NK-92 treated with Interleukin-12 subunit alpha and Interleukin-12 subunit beta, amount 100 ng/mL, for 24 hours (cell line): Measurements from ENCODE around the gene B9D2.

Experiments
- DNase-seq: peaks from one replicate; lab custom pipeline; 2025; lab: John Stamatoyannopoulos, UW

The B9D2 gene

DNA sequence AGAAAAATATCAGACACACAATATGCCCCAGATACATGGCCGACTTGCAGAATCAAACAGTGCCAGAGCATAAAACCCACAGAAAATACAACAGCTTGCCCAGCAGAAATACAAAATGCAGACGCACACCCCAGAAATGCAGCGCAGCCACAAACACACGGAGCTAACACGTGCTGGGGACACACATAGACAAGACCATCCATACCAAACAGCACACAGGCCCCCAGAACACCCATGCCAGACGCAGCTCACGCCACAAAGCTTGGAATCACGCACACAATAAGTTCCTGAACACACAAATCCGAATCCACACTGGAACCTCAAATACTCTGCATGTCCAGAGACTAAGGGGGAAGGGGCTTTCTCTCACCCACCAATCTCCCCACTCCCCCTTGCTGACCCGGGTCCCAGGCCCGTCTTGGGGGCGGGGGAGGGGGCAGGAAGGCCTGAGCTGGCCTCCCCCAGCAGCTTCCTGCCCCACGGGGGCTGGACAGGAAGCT, 36.8 kb downstream of the B9D2 start:
- no peak for DNase-seq

DNA sequence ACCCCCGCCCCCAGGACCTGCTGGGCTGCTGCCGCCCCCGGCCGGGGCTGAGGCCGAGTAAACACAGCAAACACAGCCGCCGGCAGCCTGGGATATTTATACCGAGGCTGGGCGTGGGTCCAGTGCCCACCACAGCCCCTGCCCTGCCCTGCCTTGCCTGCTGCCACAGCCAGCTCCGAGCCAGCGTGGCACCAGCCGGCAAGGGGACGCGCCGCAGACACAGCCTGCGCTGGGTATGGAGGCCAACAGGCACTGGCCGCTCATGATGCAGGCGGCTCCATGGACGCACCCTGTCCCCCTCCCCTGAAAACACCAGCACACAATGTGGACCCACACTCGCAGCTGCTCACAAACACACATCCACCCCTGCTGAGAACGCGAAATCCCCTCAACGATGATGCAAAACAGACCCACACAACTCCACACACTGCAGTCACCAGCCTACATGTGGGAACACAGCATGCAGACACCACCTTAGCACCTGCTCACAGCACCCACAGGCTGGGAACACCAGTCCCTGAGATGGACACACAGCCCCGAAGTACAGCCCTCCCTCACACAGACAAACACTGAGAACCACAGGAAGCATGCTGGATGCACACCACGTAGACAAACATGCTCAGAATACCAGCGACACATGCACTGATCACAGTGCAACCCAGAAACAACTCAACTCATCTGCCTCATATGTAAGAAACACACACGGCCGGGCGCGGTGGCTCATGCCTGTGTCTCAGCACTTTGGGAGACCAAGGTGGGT, 37.8 kb downstream of the B9D2 start:
- DNase-seq, result no peak

DNA sequence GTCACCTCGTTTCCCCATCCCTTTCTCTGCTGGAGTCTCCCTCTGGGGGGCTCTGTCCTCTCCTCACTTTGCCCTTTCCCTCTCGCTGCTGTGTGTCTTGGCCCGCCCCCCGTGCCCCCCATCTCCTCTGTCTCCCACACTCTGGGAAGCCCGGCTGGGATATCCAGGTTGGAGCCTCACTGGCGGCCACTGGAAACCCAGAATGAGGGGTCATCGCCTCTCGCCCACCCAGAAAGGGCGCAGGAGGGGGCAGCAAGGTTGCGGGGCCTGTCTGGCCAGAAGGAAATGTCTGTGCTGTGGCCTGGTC, 38.4 kb downstream of the B9D2 start:
- no peak for DNase-seq

DNA sequence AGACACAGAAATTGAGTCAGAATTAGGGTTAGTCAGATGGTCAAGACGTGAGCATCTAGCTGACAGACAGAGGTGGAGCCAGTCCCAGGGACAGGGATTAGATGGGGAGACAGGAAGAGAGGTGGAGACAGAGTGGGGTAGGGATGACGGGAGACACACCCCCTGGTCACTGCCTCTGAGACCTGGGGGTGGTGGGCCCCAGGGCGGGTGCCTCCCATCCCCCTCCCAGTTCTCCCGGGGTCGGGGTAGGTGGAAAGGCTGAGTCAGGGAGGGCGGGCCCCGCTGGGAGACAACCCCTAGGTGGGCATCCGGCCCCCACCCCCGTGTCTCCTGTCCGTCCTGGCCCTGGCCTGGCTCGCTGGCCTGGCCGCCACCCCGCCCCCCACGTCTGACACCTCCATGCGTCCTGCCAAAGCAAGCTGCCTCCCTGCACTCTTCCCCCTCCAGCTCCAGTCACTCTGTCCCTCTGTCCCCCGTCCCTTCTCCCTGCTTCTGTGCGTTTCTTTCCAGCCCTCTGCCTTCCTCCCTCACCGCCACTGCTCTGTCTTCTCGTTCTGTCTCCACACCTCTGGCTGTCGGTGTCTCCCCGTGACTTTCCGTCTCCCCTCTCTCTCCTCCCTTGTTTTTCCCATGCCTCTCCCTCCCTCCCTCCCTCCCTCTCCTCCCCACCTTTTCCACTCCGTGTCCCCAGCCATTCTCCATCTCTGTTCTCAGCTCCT, 38.9 kb downstream of the B9D2 start:
- no peak for DNase-seq

DNA sequence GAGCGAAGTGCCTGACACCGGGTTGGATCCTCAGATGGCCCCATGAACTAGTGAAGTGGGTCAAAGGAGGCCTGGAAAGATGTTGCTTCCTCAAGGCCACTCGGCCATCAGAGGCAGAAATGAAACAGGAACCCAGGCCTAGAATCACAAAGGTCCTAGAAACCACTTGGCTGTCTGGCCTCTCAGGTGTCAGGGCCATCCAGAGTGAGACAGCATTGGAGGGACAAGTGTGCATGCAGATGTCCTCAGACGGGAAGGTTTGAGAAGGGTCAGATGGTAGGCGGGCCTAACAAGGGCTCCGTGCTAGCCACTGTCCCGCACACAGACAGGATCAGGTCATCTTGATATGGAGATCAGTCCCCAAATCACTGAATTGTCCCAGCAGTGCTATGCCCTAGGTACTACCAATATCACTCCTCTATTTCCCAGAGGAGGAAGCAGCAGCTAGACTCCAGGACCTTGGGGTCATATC, 39.7 kb downstream of the B9D2 start:
- DNase-seq, result no peak

DNA sequence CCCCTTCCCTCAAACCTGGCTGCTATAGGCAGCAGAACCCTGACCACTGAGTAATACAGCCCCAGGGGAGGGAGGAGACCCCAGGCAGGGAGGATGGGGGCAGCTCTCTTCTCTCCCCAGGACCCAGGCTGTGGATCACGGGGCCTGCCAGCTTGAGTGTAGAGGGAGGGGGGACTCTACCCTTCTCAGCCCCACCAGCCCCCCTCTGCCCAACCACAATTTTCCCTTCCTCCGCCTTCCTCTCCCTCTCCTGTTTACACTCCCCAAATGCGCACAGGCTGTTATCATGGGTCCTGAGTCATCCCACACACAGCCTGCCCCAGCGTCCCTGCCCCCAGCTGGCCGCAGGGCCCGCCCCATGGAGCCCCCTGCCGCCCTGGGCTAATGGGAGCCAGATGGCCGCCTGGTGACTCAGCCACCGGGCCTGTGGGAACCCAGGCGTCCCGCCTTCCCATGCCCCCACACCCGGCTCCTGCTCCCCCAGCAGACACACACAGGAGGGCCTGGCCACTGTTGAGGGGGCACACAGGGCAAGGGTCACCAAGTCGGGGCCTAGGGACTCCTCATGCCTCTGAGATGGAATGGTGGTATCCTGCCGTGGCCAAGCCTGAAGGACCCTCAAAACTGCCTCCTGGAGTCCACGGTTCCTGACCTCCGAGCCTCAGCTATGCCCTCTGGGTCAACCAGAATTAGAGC, 40.4 kb downstream of the B9D2 start:
- DNase-seq, result no peak

DNA sequence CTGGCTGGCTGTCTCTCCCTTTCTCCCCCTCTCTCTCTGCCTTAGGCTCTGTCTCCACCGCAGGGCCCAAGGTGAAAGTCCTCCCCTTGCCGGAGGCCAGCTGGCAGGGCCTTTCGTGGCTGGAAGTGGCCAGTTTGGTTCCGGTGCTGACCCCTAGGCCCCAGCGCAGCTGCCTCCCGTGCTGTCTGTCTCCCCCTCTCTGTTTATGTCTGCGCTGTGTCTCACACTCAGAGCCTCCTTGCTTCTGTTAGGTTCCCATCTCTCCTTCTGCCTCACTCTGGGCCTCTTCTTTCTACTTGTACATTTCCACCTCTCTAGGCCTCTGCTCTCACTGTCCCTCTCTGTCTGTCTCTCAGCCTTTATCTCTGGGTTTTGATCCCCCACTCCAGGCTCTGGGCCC, 40.9 kb downstream of the B9D2 start:
- DNase-seq, result no peak

DNA sequence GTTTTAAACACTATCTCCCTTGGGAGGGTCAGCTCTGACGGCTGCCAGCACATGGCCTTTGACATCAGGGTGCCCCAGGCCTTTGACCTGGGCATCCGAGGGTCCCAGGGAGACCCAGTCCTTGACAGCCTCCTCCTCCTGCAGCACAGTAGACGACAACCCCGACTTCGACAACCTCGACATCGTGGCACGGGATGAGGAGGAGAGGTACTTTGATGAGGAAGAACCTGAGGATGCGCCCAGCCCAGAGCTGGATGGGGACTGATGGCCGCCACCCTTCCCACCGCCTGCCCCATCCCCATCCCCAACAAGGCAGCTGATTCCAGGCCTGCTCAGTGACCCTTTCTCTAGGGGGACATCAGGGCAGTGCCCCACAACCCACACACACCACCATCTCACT, 41.5 kb downstream of the B9D2 start:
- no peak for DNase-seq

DNA sequence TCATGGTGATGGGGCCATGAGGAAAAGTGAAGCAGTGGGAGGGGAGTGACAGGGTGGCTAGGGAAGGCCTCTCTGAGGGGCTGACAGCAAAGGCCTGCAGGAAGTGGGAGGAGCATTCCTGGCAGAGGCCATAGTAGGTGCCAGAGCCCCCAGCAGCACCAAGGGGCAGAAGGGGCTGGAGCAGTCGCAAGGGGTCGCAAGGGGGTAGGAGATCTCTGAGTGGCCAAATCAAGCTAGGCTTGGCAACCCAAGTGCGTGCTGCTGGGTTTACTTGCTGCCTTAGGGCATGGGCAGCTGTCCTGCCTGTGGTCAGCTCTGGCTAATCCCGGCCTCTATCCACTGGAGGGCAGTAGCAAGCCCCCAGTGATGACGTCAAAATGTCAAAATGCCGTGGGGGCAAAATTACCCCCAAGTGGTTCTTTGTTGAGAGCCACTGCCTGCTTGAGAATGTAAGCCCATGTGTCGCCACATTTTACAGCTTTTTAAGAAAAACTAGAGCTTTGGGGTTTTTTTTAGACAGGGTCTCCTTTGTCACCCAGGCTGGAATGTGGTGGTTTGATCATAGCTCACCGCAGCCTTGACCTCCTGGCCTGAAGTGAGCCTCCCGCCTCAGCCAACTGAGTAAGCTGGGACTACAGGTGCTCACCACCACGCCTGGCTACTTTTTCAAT, 42.2 kb downstream of the B9D2 start:
- DNase-seq, result no peak

DNA sequence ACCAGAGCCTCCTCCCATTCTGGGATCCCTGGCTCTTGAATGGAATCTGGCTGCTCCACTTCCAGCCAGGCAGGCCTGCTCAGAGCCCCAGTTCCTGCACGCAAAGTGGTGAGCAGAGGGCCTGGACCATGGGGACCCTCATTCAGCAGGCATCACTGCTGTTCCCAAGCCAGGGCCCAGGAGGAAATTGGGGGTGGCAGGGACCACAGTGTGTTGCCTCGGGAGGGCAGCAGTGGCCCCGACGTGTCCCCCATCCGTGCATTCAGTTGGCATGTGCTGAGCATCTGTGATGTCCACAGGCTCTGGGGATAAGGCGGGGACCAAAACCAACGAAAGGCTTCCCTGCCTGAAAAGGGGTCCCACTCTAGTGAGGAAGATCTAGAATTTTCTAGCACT, 42.7 kb downstream of the B9D2 start:
- DNase-seq, result no peak

DNA sequence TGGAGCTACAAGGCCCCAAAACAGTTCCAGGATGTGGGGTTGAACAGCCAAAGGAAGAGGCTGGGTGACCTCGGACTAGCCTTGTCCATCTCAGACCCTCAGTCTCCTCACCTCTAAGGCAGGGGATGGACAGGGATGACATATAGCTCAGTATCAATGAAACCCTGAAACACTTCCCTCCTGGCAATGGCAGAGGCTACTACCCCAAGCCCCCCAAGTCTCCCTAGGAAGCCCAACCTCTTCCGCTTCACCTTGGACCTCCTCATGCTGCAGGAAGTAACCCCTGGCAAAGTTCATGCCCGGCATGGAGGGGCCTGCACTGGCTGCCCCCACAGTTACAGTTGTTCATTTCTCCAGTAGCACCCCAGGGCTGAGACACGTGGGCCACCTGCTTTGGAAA, 43.4 kb downstream of the B9D2 start:
- DNase-seq, result no peak

DNA sequence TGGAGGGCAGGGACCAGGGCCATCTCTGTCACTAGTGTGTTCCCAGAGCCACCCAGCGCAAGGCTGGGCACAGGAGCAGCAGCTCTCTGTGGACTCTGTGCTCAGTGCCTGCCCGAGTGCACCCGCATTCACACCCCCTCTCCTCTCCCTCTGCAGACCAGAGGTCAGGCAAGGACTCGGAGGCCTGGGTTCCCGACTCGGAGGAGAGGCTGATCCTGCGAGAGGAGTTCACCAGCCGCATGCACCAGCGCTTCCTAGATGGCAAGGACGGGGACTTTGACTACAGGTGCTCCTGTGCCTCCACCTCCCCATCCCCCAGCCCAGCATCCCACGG, 43.8 kb downstream of the B9D2 start:
- no peak for DNase-seq

DNA sequence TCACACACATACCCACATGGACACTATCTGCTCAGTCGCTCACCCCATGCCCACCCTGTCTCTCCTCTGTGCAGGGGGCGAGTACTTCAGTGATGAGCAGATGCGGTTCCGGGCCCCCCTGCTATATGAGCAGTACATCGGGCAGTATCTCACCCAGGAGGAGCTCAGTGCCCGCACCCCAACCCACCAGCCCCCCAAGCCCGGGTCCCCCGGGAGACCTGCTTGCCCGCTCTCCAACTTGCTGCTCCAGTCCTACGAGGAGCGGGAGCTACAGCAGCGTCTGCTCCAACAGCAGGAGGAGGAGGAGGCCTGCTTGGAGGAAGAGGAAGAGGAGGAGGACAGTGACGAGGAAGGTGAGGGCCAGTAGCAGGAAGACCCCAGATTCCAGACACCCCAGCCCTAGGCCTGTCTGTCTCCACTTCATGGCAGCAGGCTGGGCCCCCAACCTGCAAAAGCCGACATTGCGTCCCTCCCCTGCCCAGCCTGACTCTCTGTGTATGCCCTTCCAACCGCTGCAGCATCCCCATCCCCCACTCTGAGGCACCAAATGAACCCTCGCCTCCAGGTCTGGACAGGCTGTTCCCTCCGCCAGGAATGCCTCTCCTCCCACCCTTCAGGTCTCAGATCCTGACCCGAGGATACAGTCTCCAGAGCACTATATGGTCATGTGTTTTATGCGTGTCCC, 44.3 kb downstream of the B9D2 start:
- DNase-seq, result no peak

DNA sequence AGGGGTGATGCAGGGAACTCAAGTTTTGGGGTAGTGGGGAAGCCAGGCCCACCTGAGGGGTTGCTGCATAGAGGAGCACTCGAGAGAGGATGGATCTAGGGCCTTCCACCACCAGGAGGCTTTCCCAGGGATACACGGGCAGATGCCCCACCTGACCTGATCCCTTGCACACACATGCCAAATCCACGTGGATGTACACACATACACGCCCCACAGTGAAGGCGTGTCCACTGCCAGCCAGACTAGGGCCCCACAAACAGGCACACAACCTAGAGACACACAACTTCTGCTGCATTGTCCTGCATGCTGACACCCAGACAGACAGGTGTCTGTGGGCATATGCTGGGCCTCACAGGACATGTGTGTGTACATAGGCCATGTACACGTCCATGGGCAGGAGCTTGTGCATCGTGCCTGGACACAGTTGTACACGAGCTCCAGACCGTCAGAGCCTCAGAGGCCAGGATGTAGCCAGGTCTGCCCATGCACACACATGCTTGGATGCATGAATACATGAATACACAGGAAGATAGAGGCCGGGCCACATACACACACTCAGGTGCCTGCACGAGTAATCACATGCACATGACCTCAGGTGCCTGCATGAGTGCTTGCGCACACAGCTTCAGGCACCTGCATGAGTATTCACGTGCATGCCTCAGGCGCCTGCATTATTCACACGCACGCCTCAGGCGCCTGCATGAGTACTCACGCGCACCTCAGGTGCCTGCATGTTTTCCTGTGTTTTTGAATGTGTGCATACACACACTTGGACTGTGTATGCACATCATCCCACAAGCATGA, 45.1 kb downstream of the B9D2 start:
- no peak for DNase-seq

DNA sequence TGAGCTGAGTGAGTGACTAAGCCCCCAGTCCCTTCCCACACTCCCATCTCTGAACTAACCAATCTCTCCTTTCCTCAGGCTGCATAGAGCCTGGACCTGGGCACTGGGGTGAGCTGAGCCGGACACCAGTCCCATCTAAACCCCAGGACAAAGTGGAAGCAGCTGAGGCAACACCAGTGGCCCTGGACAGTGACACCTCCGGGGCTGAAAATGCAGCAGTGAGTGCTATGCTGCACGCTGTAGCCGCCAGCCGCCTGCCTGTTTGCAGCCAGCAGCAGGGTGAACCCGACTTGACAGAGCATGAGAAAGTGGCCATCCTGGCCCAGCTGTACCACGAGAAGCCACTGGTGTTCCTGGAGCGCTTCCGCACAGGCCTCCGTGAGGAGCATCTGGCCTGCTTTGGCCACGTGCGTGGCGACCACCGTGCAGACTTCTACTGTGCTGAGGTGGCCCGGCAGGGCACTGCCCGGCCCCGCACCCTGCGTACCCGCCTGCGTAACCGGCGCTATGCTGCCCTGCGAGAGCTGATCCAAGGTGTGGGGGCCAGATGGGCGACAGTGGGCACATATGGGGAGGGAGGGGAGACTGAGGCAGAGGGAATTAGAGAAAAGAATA, 47.5 kb downstream of the B9D2 start:
- no peak for DNase-seq

DNA sequence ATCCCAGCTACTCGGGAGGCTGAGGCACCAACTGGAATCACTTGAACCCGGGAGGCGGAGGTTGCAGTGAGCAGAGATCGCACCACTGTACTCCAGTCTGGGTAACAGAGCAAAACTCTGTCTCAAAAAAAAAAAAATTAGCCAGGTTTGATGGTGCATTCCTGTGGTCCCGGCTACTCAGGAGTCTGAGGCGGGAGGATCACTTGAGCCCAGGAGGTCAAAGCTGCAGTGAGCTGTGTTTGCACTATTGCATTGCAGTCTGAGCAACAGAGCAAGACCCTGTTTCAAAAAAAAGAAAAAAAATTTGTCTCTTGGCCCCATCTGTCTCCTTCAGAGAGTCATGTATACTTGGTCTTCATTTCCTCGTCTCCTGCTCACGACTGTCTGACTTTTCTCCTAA, 52.3 kb downstream of the B9D2 start:
- DNase-seq, result no peak

DNA sequence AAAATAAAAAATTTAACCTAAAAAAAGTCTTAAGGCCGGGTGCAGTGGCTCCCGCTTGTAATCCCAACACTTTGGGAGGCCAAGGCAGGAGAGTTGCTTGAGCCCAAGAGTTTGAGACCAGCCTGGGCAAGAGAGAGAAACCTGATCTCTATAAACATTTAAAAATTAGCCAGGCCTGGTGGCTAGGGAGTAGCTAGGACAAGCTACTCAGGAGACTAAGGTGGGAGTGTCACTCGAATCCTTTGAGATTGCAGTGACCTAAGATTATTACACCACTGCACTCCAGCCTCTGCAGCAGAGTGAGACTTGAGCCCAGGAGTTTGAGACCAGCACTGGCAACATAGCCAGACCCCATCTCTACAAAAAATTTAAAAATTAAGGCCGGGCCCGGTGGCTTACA, 52.9 kb downstream of the B9D2 start:
- no peak for DNase-seq

DNA sequence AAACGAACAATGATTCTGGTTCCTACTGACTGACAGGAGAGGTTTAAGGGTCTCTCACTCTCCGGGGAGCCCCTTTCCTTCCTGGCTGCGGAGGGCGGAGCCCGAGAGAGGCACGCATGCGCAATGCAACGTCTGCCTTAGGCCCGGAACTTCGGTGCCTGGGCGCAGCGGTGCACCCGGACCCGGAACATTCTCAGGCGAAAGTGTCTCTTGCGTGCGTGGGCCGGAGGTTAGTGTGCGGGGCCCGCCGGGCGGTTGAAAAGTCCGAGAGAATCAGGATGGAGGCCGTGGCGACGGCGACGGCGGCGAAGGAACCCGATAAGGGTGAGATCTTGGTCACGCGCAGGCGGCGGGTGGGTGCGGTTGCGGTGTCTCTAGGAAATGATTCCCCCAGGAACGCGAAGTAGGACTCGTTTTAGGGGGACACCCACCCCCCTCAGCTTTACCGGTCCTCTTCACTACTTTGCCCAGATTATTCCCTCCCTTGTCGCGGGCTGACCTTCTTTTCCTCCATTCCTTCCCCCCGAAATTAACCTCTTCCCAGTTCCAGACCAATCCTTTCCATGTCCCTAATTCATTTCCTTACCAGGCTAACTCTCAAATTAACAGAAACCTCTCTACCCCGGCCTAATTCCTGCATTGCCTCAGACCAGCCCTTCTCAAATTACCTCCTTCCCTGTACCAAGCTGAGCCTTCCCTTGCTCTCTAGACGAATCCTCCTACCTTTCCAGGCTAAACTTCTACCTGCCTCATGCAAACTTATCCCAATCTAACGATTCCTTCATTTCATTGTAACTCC, 53.7 kb downstream of the B9D2 start, which contains the start of gene CCDC97:
Gene CCDC97, plus strand, starts transcription at position 140 of the 799 bp plus-strand sequence. Its CDS starts 139 bp downstream, at position 279.
- DNase-seq, result peak; percentile 79

DNA sequence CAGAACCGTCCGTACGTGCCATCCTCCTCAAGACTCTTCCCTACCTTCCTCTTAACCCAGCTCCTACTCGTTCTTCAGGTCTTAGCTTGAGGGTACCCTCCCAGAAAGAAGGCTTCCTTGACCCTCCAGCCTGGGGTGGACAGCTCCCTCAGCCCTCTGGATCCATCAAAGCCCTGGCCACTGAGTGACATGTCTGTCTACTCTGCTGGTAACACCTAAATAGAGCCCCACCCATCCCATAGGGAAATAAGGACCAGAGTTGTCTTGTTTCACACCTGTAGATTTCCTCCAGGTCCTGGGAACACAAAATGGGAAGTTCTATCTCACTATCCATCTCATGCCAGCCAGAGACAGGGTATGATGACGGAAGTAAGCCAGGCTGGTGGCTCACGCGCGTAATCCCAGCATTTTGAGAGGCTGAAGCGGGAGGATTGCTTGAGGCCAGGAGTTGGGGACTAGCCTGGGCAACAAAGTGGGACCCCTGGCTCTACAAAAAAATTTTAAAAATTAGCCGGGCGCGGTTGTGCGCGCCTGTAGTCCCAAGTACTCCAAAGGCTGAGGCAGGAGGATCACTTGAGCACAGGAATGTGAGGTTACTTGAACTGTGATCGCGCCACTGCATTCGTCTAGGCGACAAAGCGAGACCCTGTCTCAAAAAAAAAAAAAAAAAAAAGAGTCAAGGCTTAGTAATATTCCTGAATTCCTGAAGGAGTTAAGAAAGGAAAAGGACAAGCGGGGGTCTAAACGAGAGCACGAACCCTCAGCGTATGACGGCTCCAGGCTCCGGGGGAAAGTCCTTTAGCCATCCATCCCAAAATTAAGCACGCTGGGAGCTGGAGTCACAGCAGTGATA, 54.5 kb downstream of the B9D2 start:
- no peak for DNase-seq
